ENCODE measurements around the gene RADIL.
"Not testable (repeated sequence)": the region's sequence is repeated elsewhere in the genome, so short reads cannot be mapped to it uniquely, and the experiment has no call there.

RADIL gene

GRCh38 chr7:4794171-4794570, 89.3 kb downstream of the RADIL start:
- DNase-seq (ENCODE audit: extremely low read depth in 1 of 2, low read depth in 1 of 2): not testable (repeated sequence)

- DNase-seq (ENCODE audit: extremely low read depth in 1 of 2, low read depth in 1 of 2): not testable (repeated sequence)
Observed at GRCh38 chr7:4793385-4793993, 90.0 kb downstream of the RADIL start.

GRCh38 chr7:4792537-4793126, 90.9 kb downstream of the RADIL start:
- no peak for DNase-seq (ENCODE audit: extremely low read depth in 1 of 2, low read depth in 1 of 2)

- peak; percentile 52 to 53 for DNase-seq (ENCODE audit: extremely low read depth in 1 of 2, low read depth in 1 of 2)
Observed at GRCh38 chr7:4791738-4792536, 91.6 kb downstream of the RADIL start.

- DNase-seq (ENCODE audit: extremely low read depth in 1 of 2, low read depth in 1 of 2): no peak
Observed at GRCh38 chr7:4791101-4791737, 92.3 kb downstream of the RADIL start.

GRCh38 chr7:4790516-4790991, 93.0 kb downstream of the RADIL start:
- no peak for DNase-seq (ENCODE audit: extremely low read depth in 1 of 2, low read depth in 1 of 2)

- no peak for DNase-seq (ENCODE audit: extremely low read depth in 1 of 2, low read depth in 1 of 2)
Observed at GRCh38 chr7:4790078-4790465, 93.4 kb downstream of the RADIL start.

GRCh38 chr7:4789194-4790077, 94.1 kb downstream of the RADIL start:
- no peak for DNase-seq (ENCODE audit: extremely low read depth in 1 of 2, low read depth in 1 of 2)

GRCh38 chr7:4788627-4789189, 94.8 kb downstream of the RADIL start:
- no peak for DNase-seq (ENCODE audit: extremely low read depth in 1 of 2, low read depth in 1 of 2)

- no peak for DNase-seq (ENCODE audit: extremely low read depth in 1 of 2, low read depth in 1 of 2)
Observed at GRCh38 chr7:4787947-4788626, 95.4 kb downstream of the RADIL start.

GRCh38 chr7:4787541-4787940, 96.0 kb downstream of the RADIL start:
- no peak for DNase-seq (ENCODE audit: extremely low read depth in 1 of 2, low read depth in 1 of 2)

GRCh38 chr7:4786015-4786414, 97.5 kb downstream of the RADIL start:
- DNase-seq (ENCODE audit: extremely low read depth in 1 of 2, low read depth in 1 of 2): no peak

- no peak for DNase-seq (ENCODE audit: extremely low read depth in 1 of 2, low read depth in 1 of 2)
Observed at GRCh38 chr7:4785371-4785770, 98.1 kb downstream of the RADIL start.

- no peak for DNase-seq (ENCODE audit: extremely low read depth in 1 of 2, low read depth in 1 of 2)
Observed at GRCh38 chr7:4784799-4785198, 98.7 kb downstream of the RADIL start.

- no peak for DNase-seq (ENCODE audit: extremely low read depth in 1 of 2, low read depth in 1 of 2)
Observed at GRCh38 chr7:4783762-4784351, 99.7 kb downstream of the RADIL start.

- no peak for DNase-seq (ENCODE audit: extremely low read depth in 1 of 2, low read depth in 1 of 2)
Observed at GRCh38 chr7:4783292-4783652, 100.2 kb downstream of the RADIL start.

- no peak for DNase-seq (ENCODE audit: extremely low read depth in 1 of 2, low read depth in 1 of 2)
Observed at GRCh38 chr7:4782333-4783291, 100.9 kb downstream of the RADIL start.

- no peak for DNase-seq (ENCODE audit: extremely low read depth in 1 of 2, low read depth in 1 of 2)
Observed at GRCh38 chr7:4781366-4782069, 102.0 kb downstream of the RADIL start.
